ENCODE data around the gene DDX10.

- TF ChIP-seq ZNF766 (CRISPR knock-in tag; conservative IDR thresholded peaks at IDR 0.05) (no peak), TARDBP (IDR thresholded peaks at IDR 0.05) (no peak), SMC3 (conservative IDR thresholded peaks at IDR 0.05; ENCODE audit: insufficient read depth, low read depth, low read length) (no peak), HDAC2 (IDR thresholded peaks at IDR 0.05) (no peak), RFX5 (IDR thresholded peaks at IDR 0.05; ENCODE audit: low read depth, low read length) (no peak), MXD1 (CRISPR knock-in tag; IDR thresholded peaks at IDR 0.05; ENCODE audit: borderline replicate concordance, poor library complexity, severe bottlenecking) (no peak), SRSF1 (IDR thresholded peaks at IDR 0.05; ENCODE audit: low read depth, low read length) (no peak), BHLHE40 (IDR thresholded peaks at IDR 0.05; ENCODE audit: low read length) (no peak), MAFK (IDR thresholded peaks at IDR 0.05; ENCODE audit: low read length) (no peak), E2F6 (IDR thresholded peaks at IDR 0.05; ENCODE audit: borderline replicate concordance in 1 of 2, extremely low read depth in 1 of 2, insufficient read depth in 1 of 2, insufficient read length in 1 of 2, low read depth in 1 of 2, low read length in 1 of 2, poor library complexity in 1 of 2, severe bottlenecking in 1 of 2) (no peak), PHF20 (IDR thresholded peaks at IDR 0.05; ENCODE audit: partially characterized antibody) (no peak), KLF6 (CRISPR knock-in tag; IDR thresholded peaks at IDR 0.05; ENCODE audit: borderline replicate concordance) (no peak), EZH2 (IDR thresholded peaks at IDR 0.05; ENCODE audit: borderline replicate concordance, low read depth, low read length) (no peak)
Measured at GRCh38 chr11:108705061-108705460, 40.2 kb downstream of the DDX10 start.
